GM12878 (cell line): ENCODE results near the gene TFB1M. TPM values are rescaled to one million over a fixed set of nuclear protein-coding genes. Genes with fewer than 3 reads are reported as not detected.

Experiments
- ATAC-seq: fragments of 200-7000 bp; cut with Tn5 transposase; 3 replicates; pipeline ENCODE4 v1.9.1; 2020; ENCODE audit warnings: mild to moderate bottlenecking, moderate library complexity
- BruUV-seq: library from RNA; stranded (reverse); fragments of 400-500 nt; replicated peaks from 2 replicates; lab custom pipeline; 2021; lab: Mats Ljungman, UMichigan
- CTCF ChIA-PET: fragments of 300-600 bp; sonication (Branson Sonifier 250); formaldehyde crosslinking; extraction: SDS; loops from one replicate; lab custom pipeline; 2021; ENCODE audit warnings: inconsistent platforms; lab: Yijun Ruan, JAX
- POLR2A ChIA-PET: fragments of 350-600 bp; formaldehyde crosslinking; extraction: SDS; loops from one replicate; lab custom pipeline; 2021; ENCODE audit warnings: inconsistent platforms; lab: Charles Lee
- RAD21 ChIA-PET: fragments of 300-600 bp; sonication (Branson Sonifier 250); formaldehyde crosslinking; loops from one replicate; lab custom pipeline; 2023; ENCODE audit warnings: antibody characterized with exemption; ENCODE audit not compliant: unreplicated experiment; lab: Charles Lee
- SMC1A ChIA-PET: fragments of 300-600 bp; sonication (Branson Sonifier 250); formaldehyde crosslinking; loops from one replicate; lab custom pipeline; 2023; ENCODE audit not compliant: unreplicated experiment, uncharacterized antibody; lab: Charles Lee
- DNase-seq: peaks from one replicate; pipeline ENCODE4 v3.0.0-alpha.2; 2011; ENCODE audit warnings: low read depth, low spot score
- FAIRE-seq: peaks from 3 replicates; lab custom pipeline; 2011; peaks lifted over from hg19 to GRCh38; lab: Jason Lieb, UNC
- H2AFZ ChIP-seq: 2 replicates; pipeline ENCODE4 v1.6.0; 2011; ENCODE audit warnings: low read depth, low read length, control low read depth; ENCODE audit not compliant: control insufficient read depth
- H3K27ac ChIP-seq: 2 replicates; pipeline ENCODE4 v1.5.1; 2011; ENCODE audit warnings: control low read depth; ENCODE audit not compliant: control insufficient read depth, insufficient read depth
- H3K27me3 ChIP-seq, 2 experiments: replicated peaks in 1 of 2; 2 replicates each; pipeline versions ENCODE4 v1.6.0 to v1.6.1; 2011; ENCODE audit warnings: low read length in 1 of 2; ENCODE audit not compliant: control insufficient read depth in 2 of 2, insufficient read depth in 2 of 2
- H3K36me3 ChIP-seq, 2 experiments: 2 replicates each; pipeline ENCODE4 v1.5.1; 2011; ENCODE audit warnings: low read length in 1 of 2; ENCODE audit not compliant: control insufficient read depth in 2 of 2, insufficient read depth in 2 of 2
- H3K4me1 ChIP-seq: 2 replicates; pipeline ENCODE4 v1.6.1; 2011; ENCODE audit warnings: mild to moderate bottlenecking, low read length, moderate library complexity, mixed read lengths; ENCODE audit not compliant: control insufficient read depth, insufficient read depth
- H3K4me2 ChIP-seq: 2 replicates; pipeline ENCODE4 v1.6.0; 2011; ENCODE audit warnings: control low read depth; ENCODE audit not compliant: control insufficient read depth, insufficient read depth
- H3K4me3 ChIP-seq: fragments of 200-600 bp; sonication (generic); 2 replicates; pipeline ENCODE4 v1.5.1; 2016
- H3K79me2 ChIP-seq: 2 replicates; pipeline ENCODE4 v1.6.0; 2011; ENCODE audit warnings: low read length; ENCODE audit not compliant: control insufficient read depth, insufficient read depth
- H3K9ac ChIP-seq: 2 replicates; pipeline ENCODE4 v1.8.0; 2011; ENCODE audit warnings: low read length, control low read depth, mixed read lengths; ENCODE audit not compliant: control insufficient read depth, insufficient read depth
- H3K9me3 ChIP-seq: replicated peaks from 3 replicates; pipeline ENCODE4 v1.5.1; 2011; ENCODE audit warnings: mild to moderate bottlenecking, low read length; ENCODE audit not compliant: control insufficient read depth, insufficient read depth
- H4K20me1 ChIP-seq: 2 replicates; pipeline ENCODE4 v1.6.0; 2011; ENCODE audit not compliant: control insufficient read depth, insufficient read depth
- ATF2 ChIP-seq: IDR thresholded peaks from 2 replicates; pipeline ENCODE4 v1.6.1; 2012; ENCODE audit warnings: low read length, inconsistent platforms
- ATF7 ChIP-seq: fragments of 450-650 bp; IDR thresholded peaks from 2 replicates; pipeline ENCODE4 v1.6.1; 2016; ENCODE audit warnings: low read depth, mild to moderate bottlenecking
- CHD1 ChIP-seq: IDR thresholded peaks from 2 replicates; pipeline ENCODE4 v1.6.1; 2012; ENCODE audit warnings: low read depth, low read length, improper control_type of control experiment
- MAX ChIP-seq: IDR thresholded peaks from 2 replicates; pipeline ENCODE4 v1.6.1; 2012; ENCODE audit warnings: low read depth, low read length, improper control_type of control experiment
- RCOR1 ChIP-seq: conservative IDR thresholded peaks from 2 replicates; pipeline ENCODE4 v1.6.1; 2012; ENCODE audit warnings: low read depth, low read length, improper control_type of control experiment
- RFX5 ChIP-seq: IDR thresholded peaks from 2 replicates; pipeline ENCODE4 v1.6.1; 2011; ENCODE audit warnings: low read depth, low read length, improper control_type of control experiment
- ZBTB33 ChIP-seq: fragments of 450-650 bp; IDR thresholded peaks from 2 replicates; pipeline ENCODE4 v1.6.1; 2017; ENCODE audit warnings: mild to moderate bottlenecking
- whole genome bisulfite sequencing: methylation state at CpG from one replicate; pipeline ENCODE4 v1.1.6; 2016; ENCODE audit warnings: low lambda C conversion rate; ENCODE audit not compliant: insufficient replicate concordance, insufficient coverage; ENCODE audit errors: missing lambda C conversion rate; 5-methylcytosine and 5-hydroxymethylcytosine counted together
- in situ Hi-C: fragments of 300-500 bp; cut with MboI; formaldehyde crosslinking; loops from 9 replicates; pipeline ENCODE4 v1.14.3; 2018; ENCODE audit warnings: mixed read lengths
- intact Hi-C: fragments of 100-400 bp; cut with micrococcal nuclease; formaldehyde crosslinking; loops from one replicate; pipeline ENCODE4 v1.14.2; 2022; ENCODE audit not compliant: unreplicated experiment
- polyA plus RNA-seq, 11 experiments: library from polyadenylated mRNA; depleted of rRNA in 4 of 11; unstranded in 6 of 11; stranded (reverse) in 5 of 11; fragments of >200 nt; fragmentation: Nextera tagmentation in 4 of 11; fragmentation: Illumina TruSeq in 1 of 11; extraction: Ambion mirVana in 4 of 11; extraction: Trizol in 1 of 11; gene quantifications; 1 replicate in 1 of 11; 2 replicates in 10 of 11; pipeline versions ENCODE4 v1.2.1 to v1.2.3, GENCODE V29; 2011 to 2016; ENCODE audit warnings: inconsistent platforms in 2 of 11, missing spikeins in 2 of 11, low read depth in 1 of 11
- total RNA-seq, 4 experiments: library from RNA; depleted of rRNA in 3 of 4; stranded (reverse); fragments of >200 nt in 3 of 4; fragmentation: Illumina TruSeq in 1 of 4; extraction: Trizol in 1 of 4; gene quantifications; 2 replicates each; pipeline versions ENCODE4 v1.2.1 to v1.2.3, GENCODE V29; 2013 to 2021

The TFB1M gene
- total and polyA plus RNA-seq, 10 of the 15 experiments (the other 5 are each of a cell fraction or from before 2014, with no cell fraction given): 29.9 to 117 (median 41.3) TPM

- Histone ChIP-seq H3K4me3 (no peak overlapping the region), H3K9me3 (no peaks in the 10 kb centered on the region), H4K20me1 (no peaks in the 10 kb centered on the region), H2AFZ (no peak overlapping the region), H3K36me3 (peaks cover 5 to 21% of the 10 kb centered on the region in 2 experiments), H3K27me3 (no peaks in the 10 kb centered on the region), H3K9ac (no peak overlapping the region), H3K27ac (no peak overlapping the region), H3K79me2 (no peaks in the 10 kb centered on the region), H3K4me1 (no peaks in the 10 kb centered on the region), H3K4me2 (no peak overlapping the region)
- ATAC-seq (no peak), DNase-seq (no peak), FAIRE-seq (no peak)
- WGBS: 97% methylated on average over 5 of the region's 5 CpGs
- intact Hi-C loops: no loop called here
- BruUV-seq: no TSS peak
- ChIA-PET CTCF (interaction anchor here (1.2 to 2.6 kb wide), 4 partner anchors 10 to 350 kb away, joined by 3 to 13 read pairs (median 4); no protein-coding TSS in a partner anchor), POLR2A (interaction anchor here (0.6 to 1.2 kb wide), 2 partner anchors 10 to 15 kb away, joined by 3 to 5 read pairs; partner anchors contain the start of gene CLDN20), SMC1A (interaction anchor here (1.0 to 2.1 kb wide), 3 partner anchors 20 to 101 kb away, joined by 3 to 4 read pairs (median 4); partner anchors contain the start of gene TFB1M), RAD21 (interaction anchor here (1.3 to 1.9 kb wide), 3 partner anchors 10 to 101 kb away, joined by 4 to 6 read pairs (median 5); no protein-coding TSS in a partner anchor)
- in situ Hi-C loops: no loop called here
- TF ChIP-seq RFX5 (no peak), ZBTB33 (no peak), MAX (no peak), ATF2 (no peak), ATF7 (no peak), CHD1 (no peak), RCOR1 (no peak)
Observed at GRCh38 chr6:155278319-155279049, 35.8 kb downstream of the TFB1M start.
